Prostate gland (tissue), 2 donors: ENCODE results near the gene WASF3.

Source experiments
- CTCF ChIP-seq, 4 experiments: fragments of 200-600 bp in 2 of 4; fragments of 450-650 bp in 2 of 4; sonication (generic) in 2 of 4; IDR thresholded peaks; 1 replicate in 3 of 4; 2 replicates in 1 of 4; pipeline ENCODE4 v1.5.1; 2016 to 2019; ENCODE audit warnings: antibody characterized with exemption in 4 of 4, mild to moderate bottlenecking in 2 of 4, moderate library complexity in 2 of 4
- POLR2A ChIP-seq: fragments of 450-650 bp; IDR thresholded peaks from one replicate; pipeline ENCODE4 v1.6.1; 2016; ENCODE audit warnings: antibody characterized with exemption, mild to moderate bottlenecking
- POLR2AphosphoS5 ChIP-seq: sonication (generic); formaldehyde crosslinking; IDR thresholded peaks from one replicate; pipeline ENCODE4 v1.6.1; 2017; ENCODE audit warnings: antibody characterized with exemption

DNA sequence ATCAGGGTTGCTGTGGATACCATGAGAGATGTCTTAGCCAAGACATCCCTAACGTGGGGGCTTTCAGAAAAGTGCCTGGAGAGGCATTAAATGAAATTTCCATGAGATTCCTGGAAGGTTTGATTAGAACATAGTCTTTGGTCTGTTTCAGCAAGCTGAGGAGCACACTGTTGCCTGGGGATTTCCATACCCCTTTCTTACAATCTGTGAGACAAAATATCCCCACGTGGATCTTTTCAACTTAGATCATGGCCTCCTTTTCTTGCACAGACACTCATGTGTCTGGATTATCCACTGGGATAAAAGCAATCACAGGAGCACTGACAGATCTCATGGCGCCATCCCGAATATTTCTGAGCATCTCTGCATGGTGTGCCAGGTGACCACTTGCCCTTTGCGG lies 161.4 kb downstream of the WASF3 start:
- TF ChIP-seq CTCF (IDR thresholded peaks at IDR 0.05), result no peak
- TF ChIP-seq POLR2A, result no peak
- TF ChIP-seq POLR2AphosphoS5, result no peak
